DOHH2 (cell line): Measurements from ENCODE around the gene FNIP1.

Experiments used
- H3F3A ChIP-seq: fragments of 200-600 bp; sonication (generic), shearing (Covaris generic); 2 replicates; pipeline ENCODE4 v1.6.0; 2016; ENCODE audit warnings: antibody characterized with exemption, mild to moderate bottlenecking; ENCODE audit not compliant: control insufficient read depth, insufficient read depth
- H3K27ac ChIP-seq: fragments of 200-600 bp; sonication (generic); 2 replicates; pipeline ENCODE4 v1.5.1; 2014; ENCODE audit warnings: low read depth, mild to moderate bottlenecking, low read length, moderate library complexity
- H3K27me3 ChIP-seq: fragments of 200-600 bp; sonication (generic); 2 replicates; pipeline ENCODE4 v1.6.1; 2014; ENCODE audit warnings: mild to moderate bottlenecking, low read length, mixed read lengths; ENCODE audit not compliant: control insufficient read depth
- H3K36me3 ChIP-seq: fragments of 200-600 bp; sonication (generic); 2 replicates; pipeline ENCODE4 v1.6.1; 2014; ENCODE audit warnings: mild to moderate bottlenecking, low read length, moderate library complexity, mixed read lengths; ENCODE audit not compliant: control insufficient read depth
- H3K4me1 ChIP-seq: fragments of 200-600 bp; sonication (generic); 2 replicates; pipeline ENCODE4 v1.6.1; 2014; ENCODE audit warnings: mild to moderate bottlenecking, low read length, mixed read lengths; ENCODE audit not compliant: control insufficient read depth
- H3K4me2 ChIP-seq: fragments of 200-600 bp; sonication (generic); 2 replicates; pipeline ENCODE4 v1.6.0; 2014; ENCODE audit warnings: mild to moderate bottlenecking, low read length, moderate library complexity
- H3K4me3 ChIP-seq: fragments of 200-600 bp; sonication (generic); 2 replicates; pipeline ENCODE4 v1.5.1; 2014; ENCODE audit warnings: mild to moderate bottlenecking, low read length, mixed read lengths
- H3K79me2 ChIP-seq: fragments of 200-600 bp; sonication (generic); 2 replicates; pipeline ENCODE4 v1.6.1; 2014; ENCODE audit warnings: mild to moderate bottlenecking, low read length, mixed read lengths; ENCODE audit not compliant: control insufficient read depth
- H3K9me2 ChIP-seq: fragments of 200-600 bp; sonication (generic); replicated peaks from 2 replicates; pipeline ENCODE4 v1.6.1; 2014; ENCODE audit warnings: mild to moderate bottlenecking, low read length, mixed read lengths; ENCODE audit not compliant: control insufficient read depth
- H3K9me3 ChIP-seq: fragments of 200-600 bp; sonication (generic); 2 replicates; pipeline ENCODE4 v1.6.1; 2014; ENCODE audit warnings: antibody characterized with exemption, low read length, mixed read lengths; ENCODE audit not compliant: control insufficient read depth, insufficient read depth
- H4K20me1 ChIP-seq: fragments of 200-600 bp; sonication (generic); 2 replicates; pipeline ENCODE4 v1.6.0; 2014; ENCODE audit warnings: low read depth, mild to moderate bottlenecking, antibody characterized with exemption, low read length, moderate library complexity; ENCODE audit not compliant: control insufficient read depth, insufficient read depth
- EZH2phosphoT487 ChIP-seq: fragments of 200-600 bp; sonication (generic); IDR thresholded peaks from 2 replicates; pipeline ENCODE4 v1.6.1; 2017; ENCODE audit warnings: borderline replicate concordance, mild to moderate bottlenecking, antibody characterized with exemption, low read length, moderate library complexity, mixed read lengths
- TF ChIP-seq, protein P1 (sequence below): fragments of 200-600 bp; sonication (generic); IDR thresholded peaks from one replicate; pipeline ENCODE4 v1.5.1; 2014; ENCODE audit warnings: antibody characterized with exemption, mild to moderate bottlenecking, low read depth, low read length; ENCODE audit not compliant: poor library complexity, severe bottlenecking

FNIP1 gene

DNA sequence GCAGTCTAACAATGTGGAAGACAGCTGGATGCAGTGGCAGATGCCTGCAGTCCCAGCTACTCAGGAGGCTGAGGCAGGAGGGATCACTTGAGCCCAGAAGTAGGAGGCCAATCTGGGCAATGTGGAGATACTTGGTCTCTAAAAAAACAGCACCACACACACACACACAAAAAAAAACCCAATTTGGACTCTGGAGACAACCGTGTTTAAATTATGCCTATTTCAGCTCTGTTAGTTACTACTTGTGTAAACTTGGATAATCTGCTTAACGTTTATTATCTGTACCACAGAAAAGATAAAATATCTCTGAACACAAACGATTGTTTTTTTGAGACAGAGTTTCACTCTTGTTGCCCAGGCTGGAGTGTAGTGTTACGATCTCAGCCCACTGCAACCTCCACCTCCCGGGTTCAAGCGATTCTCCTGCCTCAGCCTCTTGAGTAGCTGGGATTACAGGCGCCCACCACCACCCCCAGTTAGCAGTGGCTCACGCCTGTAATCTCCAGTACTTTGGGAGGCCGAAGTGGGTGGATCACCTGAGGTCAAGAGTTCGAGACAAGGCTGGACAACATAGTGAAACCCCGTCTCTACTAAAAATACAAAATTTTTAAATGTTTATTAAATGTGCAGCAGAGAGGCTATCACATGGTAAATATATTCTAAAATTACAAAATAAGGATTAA lies 179.5 kb downstream of the FNIP1 start:
- Histone ChIP-seq H3K79me2 (peaks cover 100% of the 10 kb centered on the region), H3K27ac (no peak overlapping the region)
- TF ChIP-seq, protein P1, sequence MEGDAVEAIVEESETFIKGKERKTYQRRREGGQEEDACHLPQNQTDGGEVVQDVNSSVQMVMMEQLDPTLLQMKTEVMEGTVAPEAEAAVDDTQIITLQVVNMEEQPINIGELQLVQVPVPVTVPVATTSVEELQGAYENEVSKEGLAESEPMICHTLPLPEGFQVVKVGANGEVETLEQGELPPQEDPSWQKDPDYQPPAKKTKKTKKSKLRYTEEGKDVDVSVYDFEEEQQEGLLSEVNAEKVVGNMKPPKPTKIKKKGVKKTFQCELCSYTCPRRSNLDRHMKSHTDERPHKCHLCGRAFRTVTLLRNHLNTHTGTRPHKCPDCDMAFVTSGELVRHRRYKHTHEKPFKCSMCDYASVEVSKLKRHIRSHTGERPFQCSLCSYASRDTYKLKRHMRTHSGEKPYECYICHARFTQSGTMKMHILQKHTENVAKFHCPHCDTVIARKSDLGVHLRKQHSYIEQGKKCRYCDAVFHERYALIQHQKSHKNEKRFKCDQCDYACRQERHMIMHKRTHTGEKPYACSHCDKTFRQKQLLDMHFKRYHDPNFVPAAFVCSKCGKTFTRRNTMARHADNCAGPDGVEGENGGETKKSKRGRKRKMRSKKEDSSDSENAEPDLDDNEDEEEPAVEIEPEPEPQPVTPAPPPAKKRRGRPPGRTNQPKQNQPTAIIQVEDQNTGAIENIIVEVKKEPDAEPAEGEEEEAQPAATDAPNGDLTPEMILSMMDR: no peak
- TF ChIP-seq EZH2phosphoT487: no peak

DNA sequence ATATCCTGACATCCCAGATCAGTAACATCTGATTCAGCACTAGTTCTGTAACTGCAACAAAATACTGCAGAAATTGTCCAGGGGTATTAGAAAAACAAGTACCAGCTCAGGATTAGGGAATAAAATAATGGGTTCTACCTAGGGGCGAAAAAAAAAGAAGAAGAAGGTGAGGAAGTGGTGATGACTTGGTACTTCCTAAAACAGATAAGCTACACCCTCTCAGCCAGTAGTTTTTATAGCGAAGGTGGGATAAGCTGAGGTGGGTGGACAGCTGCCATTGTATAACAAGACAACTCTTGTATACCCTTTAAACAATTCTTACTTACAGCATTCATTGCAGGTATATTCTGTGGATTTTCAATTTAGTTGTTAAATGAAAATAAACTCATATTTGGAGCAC lies 180.9 kb downstream of the FNIP1 start:
- Histone ChIP-seq H3K9me2 (no peaks in the 10 kb centered on the region), H3K27me3 (no peaks in the 10 kb centered on the region), H4K20me1 (peaks cover 34% of the 10 kb centered on the region), H3K27ac (no peak overlapping the region), H3K36me3 (peaks cover 49% of the 10 kb centered on the region), H3K4me2 (no peak overlapping the region), H3K4me1 (peaks cover 24% of the 10 kb centered on the region), H3K79me2 (peaks cover 100% of the 10 kb centered on the region), H3K9me3 (no peaks in the 10 kb centered on the region), H3F3A (peaks cover 4% of the 10 kb centered on the region; the same call in 1 of the 2 replicates), H3K4me3 (no peak overlapping the region)
- TF ChIP-seq, protein P1: no peak
- no peak for TF ChIP-seq EZH2phosphoT487

More for the DNA sequence above, 179.5 kb downstream of the FNIP1 start:
- Histone ChIP-seq H3K9me3 (no peaks in the 10 kb centered on the region), H3K36me3 (peaks cover 55% of the 10 kb centered on the region), H3K4me1 (peaks cover 24% of the 10 kb centered on the region), H3F3A (peaks cover 4% of the 10 kb centered on the region; the same call in 1 of the 2 replicates), H3K9me2 (no peaks in the 10 kb centered on the region), H3K4me2 (no peak overlapping the region), H3K27me3 (no peaks in the 10 kb centered on the region), H3K4me3 (no peak overlapping the region), H4K20me1 (peaks cover 42% of the 10 kb centered on the region)

DNA sequence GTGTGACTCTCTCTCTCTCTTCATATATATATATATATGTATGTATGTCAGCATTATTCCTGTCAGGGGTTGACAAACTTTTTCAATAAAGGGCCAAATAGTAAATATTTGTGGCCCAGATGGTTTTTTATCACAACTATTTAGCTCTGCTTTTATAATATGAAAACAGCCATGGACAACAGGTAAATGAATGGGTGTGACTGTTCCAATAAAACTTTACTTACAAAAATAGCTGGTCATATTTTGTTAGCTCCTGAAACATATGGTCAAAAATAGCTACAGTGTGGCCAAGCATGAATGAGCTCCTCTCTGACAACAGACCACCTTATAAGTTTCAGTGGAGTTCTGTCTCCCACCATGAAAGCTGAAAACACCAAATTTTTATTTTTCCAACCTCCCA lies 183.4 kb downstream of the FNIP1 start:
- H3K27ac ChIP-seq: no peak overlapping the region
- no peaks in the 10 kb centered on the region for H3K27me3 ChIP-seq
- peaks cover 100% of the 10 kb centered on the region for H3K79me2 ChIP-seq
- H3K4me1 ChIP-seq: peaks cover 27% of the 10 kb centered on the region
- H3K36me3 ChIP-seq: peaks cover 45% of the 10 kb centered on the region
- TF ChIP-seq, protein P1: no peak
- TF ChIP-seq EZH2phosphoT487: no peak
- H3K9me2 ChIP-seq: no peaks in the 10 kb centered on the region
- no peak overlapping the region for H3K4me3 ChIP-seq
- H4K20me1 ChIP-seq: peaks cover 30% of the 10 kb centered on the region
- H3F3A ChIP-seq: no peaks in the 10 kb centered on the region
- peak overlapping the region; percentile 18; the same call in 1 of the 2 replicates for H3K4me2 ChIP-seq
- H3K9me3 ChIP-seq: no peaks in the 10 kb centered on the region
